C4-2B (cell line): ENCODE data around the gene PCDHA9.
A peak's percentile ranks its signal among the peaks of the same experiment; 100 is the strongest.

Experiments used
- H3K27ac ChIP-seq: fragments of 450-650 bp; 2 replicates; pipeline ENCODE4 v1.5.1; 2017
- ZFX ChIP-seq: fragments of 450-650 bp; IDR thresholded peaks from 2 replicates; pipeline ENCODE4 v1.6.1; 2017
- TF ChIP-seq, protein P1 (sequence below): fragments of 450-650 bp; conservative IDR thresholded peaks from 2 replicates; pipeline ENCODE4 v1.5.1; 2017; ENCODE audit warnings: mild to moderate bottlenecking

Gene PCDHA9

DNA sequence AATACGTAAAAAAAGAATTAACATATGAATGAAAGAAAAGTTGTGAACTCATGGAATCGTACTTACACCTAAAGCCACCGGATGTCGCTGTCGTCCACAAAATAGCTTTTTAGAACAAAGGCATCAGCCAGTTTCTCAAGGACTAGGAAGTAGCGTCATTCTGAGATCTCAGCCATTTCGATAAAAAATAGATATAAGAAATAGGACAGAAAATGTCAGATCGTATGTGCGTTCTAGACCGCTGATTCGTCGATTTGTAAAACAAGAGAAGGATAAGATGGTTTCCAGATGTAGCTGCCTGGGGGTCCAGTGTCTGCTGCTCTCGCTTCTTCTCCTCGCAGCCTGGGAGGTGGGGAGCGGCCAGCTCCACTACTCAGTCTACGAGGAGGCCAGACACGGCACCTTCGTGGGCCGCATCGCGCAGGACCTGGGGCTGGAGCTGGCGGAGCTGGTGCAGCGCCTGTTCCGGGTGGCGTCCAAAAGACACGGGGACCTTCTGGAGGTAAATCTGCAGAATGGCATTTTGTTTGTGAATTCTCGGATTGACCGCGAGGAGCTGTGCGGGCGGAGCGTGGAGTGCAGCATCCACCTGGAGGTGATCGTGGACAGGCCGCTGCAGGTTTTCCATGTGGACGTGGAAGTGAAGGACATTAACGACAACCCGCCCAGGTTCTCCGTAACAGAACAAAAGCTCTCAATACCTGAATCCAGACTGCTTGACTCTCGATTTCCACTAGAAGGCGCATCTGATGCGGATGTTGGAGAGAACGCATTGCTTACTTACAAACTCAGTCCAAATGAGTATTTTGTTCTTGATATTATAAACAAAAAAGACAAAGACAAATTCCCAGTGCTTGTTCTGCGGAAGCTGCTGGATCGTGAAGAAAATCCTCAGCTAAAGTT, 7.8 kb downstream of the PCDHA9 start, which contains the start of gene PCDHA10:
PCDHA10 (plus strand) TSS at position 126 of the 903 bp plus-strand sequence; CDS start at position 278, 152 bp downstream.
- no peak within 1 kb of the TSS for H3K27ac ChIP-seq
- TF ChIP-seq, protein P1, sequence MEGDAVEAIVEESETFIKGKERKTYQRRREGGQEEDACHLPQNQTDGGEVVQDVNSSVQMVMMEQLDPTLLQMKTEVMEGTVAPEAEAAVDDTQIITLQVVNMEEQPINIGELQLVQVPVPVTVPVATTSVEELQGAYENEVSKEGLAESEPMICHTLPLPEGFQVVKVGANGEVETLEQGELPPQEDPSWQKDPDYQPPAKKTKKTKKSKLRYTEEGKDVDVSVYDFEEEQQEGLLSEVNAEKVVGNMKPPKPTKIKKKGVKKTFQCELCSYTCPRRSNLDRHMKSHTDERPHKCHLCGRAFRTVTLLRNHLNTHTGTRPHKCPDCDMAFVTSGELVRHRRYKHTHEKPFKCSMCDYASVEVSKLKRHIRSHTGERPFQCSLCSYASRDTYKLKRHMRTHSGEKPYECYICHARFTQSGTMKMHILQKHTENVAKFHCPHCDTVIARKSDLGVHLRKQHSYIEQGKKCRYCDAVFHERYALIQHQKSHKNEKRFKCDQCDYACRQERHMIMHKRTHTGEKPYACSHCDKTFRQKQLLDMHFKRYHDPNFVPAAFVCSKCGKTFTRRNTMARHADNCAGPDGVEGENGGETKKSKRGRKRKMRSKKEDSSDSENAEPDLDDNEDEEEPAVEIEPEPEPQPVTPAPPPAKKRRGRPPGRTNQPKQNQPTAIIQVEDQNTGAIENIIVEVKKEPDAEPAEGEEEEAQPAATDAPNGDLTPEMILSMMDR, result peak; percentile 56
- TF ChIP-seq ZFX, result no peak

DNA sequence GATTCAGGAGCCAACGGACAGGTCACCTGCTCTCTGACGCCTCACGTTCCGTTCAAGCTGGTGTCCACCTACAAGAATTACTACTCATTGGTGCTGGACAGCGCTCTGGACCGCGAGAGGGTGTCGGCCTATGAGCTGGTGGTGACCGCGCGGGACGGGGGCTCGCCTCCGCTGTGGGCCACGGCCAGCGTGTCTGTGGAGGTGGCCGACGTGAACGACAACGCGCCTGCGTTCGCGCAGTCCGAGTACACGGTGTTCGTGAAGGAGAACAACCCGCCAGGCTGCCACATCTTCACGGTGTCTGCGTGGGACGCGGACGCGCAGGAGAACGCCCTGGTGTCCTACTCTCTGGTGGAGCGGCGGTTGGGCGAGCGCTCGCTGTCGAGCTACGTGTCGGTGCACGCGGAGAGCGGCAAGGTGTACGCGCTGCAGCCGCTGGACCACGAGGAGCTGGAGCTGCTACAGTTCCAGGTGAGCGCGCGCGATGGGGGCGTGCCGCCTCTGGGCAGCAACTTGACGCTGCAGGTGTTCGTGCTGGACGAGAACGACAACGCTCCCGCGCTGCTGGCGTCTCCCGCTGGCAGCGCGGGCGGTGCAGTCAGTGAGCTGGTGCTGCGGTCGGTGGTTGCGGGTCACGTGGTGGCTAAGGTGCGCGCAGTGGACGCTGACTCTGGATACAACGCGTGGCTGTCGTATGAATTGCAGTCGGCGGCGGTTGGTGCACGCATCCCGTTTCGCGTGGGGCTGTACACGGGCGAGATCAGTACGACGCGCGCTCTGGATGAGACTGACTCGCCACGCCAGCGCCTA, 9.2 kb downstream of the PCDHA9 start:
- TF ChIP-seq ZFX, result no peak
- TF ChIP-seq, protein P1, result no peak
- no peak overlapping the region for H3K27ac ChIP-seq

DNA sequence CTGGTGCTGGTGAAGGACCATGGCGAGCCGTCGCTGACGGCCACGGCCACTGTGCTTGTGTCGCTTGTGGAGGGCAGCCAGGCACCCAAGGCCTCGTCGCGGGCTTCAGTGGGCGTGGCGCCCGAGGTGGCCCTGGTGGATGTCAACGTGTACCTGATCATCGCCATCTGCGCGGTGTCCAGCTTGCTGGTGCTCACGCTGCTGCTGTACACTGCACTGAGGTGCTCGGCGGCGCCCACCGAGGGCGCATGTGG, 9.7 kb downstream of the PCDHA9 start:
- TF ChIP-seq, protein P1, result no peak
- no peak for TF ChIP-seq ZFX
- H3K27ac ChIP-seq, result no peak overlapping the region

DNA sequence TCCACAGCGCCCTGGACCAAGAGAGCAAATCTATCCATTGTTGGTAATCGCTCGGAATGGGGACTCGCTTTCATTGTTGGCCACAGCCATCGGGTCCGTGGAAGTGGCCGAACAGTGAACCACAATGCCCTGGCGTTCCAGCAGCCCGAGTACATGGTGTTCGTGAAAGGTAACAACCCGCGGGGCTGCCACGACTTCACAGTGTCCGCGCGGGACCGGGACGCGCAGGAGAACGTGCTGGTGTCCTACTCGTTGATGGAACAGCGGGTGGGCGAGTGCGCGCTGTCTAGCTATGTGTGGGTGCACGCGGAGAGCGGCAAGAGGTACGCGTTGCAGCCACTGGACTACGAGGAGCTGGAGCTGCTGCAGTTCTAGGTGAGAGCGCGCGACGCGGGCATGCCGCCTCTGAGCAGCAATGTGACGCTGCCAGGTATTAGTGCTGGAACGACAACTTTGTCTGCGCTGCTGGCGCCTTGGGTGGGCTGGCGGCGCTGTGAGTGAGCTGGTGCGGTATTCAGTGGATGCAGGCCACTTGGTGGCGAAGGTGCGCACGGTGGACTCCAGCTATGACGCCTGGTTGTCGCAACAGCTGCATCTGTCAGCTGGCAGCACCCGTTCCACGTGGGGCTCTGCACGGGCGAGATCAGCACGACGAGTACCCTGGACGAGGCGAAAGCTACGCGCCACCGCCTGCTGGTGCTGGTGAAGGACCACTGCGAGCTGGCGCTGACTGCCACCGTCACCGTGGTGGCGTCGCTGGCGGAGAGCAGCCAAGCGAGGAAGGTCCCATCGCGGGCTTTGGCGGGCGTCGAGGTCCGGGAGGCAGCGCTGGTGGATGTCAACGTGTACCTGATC, 14.5 kb downstream of the PCDHA9 start:
- H3K27ac ChIP-seq, result no peak overlapping the region
- TF ChIP-seq, protein P1, result no peak
- TF ChIP-seq ZFX, result no peak

DNA sequence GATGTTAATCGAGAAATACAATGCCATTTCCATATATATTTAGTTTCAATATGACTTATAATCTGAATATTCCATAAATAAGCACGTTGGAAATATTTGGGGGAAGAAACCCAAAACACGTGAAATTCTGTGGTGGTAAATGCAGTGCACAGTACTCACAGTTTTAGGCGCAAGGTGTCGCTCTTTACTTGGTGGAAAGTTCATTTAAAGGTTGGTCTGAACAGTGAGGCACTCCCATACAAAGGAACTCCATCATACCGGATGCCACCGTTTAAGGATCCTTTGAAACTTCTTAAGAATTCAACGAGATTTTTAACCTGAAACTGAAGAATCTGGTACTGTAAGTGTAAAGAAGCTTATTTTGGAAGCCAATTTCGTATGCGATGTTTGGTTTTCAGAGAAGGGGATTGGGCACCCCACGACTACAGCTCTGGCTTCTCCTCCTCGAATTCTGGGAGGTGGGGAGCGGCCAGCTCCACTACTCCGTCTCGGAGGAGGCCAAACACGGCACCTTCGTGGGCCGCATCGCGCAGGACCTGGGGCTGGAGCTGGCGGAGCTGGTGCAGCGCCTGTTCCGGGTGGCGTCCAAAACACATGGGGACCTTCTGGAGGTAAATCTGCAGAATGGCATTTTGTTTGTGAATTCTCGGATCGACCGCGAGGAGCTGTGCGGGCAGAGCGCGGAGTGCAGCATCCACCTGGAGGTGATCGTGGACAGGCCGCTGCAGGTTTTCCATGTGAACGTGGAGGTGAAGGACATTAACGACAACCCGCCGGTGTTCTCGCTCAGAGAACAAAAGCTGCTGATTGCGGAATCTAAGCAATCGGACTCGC, 20.8 kb downstream of the PCDHA9 start, which contains the start of gene PCDHA11:
PCDHA11 (plus strand) TSS at position 237 of the 834 bp plus-strand sequence; CDS start at position 384, 147 bp downstream.
- TF ChIP-seq ZFX, result no peak
- TF ChIP-seq, protein P1, result peak; percentile 73
- no peak within 1 kb of the TSS for H3K27ac ChIP-seq

DNA sequence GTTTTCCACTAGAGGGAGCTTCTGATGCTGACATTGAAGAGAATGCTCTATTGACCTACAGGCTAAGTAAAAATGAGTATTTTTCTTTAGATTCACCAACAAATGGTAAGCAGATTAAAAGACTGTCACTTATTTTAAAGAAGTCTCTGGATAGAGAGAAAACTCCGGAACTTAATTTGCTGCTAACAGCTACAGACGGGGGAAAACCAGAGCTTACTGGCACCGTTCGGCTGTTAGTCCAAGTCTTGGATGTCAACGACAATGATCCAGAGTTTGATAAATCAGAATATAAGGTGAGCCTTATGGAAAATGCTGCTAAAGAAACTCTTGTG, 21.3 kb downstream of the PCDHA9 start:
- H3K27ac ChIP-seq, result no peak overlapping the region
- TF ChIP-seq ZFX, result no peak
- TF ChIP-seq, protein P1, result peak; percentile 33
